T-helper 2 cell treated with Interferon-gamma antibody and Interleukin-4, amounts not matched to agents 100 ng/mL and 5 ng/mL, for 36 hours (primary cell): Measurements from ENCODE around the gene OR1A2. TPM values are rescaled to one million over a fixed set of nuclear protein-coding genes. Genes with fewer than 3 reads are reported as not detected.
"Not testable (repeated sequence)": the region's sequence is repeated elsewhere in the genome, so short reads cannot be mapped to it uniquely, and the experiment has no call there.

Experiments used
- intact Hi-C: fragments of 100-400 bp; cut with micrococcal nuclease; formaldehyde crosslinking; loops from one replicate; pipeline ENCODE4 v1.15.1; 2023
- total RNA-seq: library from RNA; stranded (reverse); gene quantifications from 2 replicates; pipeline ENCODE4 v1.2.3, GENCODE V29; 2022

OR1A2 gene, protein sequence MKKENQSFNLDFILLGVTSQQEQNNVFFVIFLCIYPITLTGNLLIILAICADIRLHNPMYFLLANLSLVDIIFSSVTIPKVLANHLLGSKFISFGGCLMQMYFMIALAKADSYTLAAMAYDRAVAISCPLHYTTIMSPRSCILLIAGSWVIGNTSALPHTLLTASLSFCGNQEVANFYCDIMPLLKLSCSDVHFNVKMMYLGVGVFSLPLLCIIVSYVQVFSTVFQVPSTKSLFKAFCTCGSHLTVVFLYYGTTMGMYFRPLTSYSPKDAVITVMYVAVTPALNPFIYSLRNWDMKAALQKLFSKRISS
- not detected in 2 replicates for total RNA-seq

GRCh38 chr17:3197219-3197618 is at the start of gene OR1A2:
Gene OR1A2 (plus strand): TSS chr17:3197519. CDS start chr17:3197519, 0 bp downstream.
- intact Hi-C loops: no loop called here

DNA sequence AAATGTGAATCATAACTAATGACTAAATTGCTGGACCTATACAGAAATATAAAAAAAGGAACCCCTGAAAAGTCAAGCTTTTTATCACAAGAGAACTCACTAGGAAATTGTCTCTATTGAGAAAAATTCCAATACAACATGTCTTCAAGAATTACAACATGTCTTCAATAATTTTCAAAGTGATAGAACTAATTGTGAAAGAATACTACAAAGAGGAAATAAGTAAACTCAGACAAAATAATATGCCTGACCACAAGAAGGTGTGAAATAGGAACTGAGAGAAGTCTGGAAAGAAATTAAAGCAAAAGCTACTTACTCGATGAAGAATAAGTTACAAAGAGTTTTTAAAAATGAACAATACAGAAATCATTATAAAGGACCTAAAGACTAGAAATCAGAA is 40.1 kb upstream of the OR1A2 start:
- intact Hi-C loops: no loop called here

DNA sequence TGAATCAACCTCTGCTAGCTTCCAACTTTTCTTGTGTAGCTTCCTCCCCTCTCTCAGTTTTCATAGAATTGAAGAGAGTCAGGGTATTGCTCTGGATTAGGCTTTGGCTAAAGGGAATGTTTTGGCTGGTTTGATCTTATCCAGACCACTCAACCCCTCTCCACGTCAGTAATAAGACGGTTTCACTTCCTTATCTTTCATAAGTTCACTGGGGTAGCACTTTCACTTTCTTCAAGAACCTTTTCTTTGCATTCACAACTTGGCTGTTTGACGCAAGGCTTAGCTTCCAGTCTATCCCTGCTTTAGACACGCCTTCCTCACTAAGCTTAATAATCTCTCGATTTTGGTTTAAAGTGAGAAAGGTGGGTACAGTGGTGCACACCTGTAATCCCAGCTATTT is 29.7 kb upstream of the OR1A2 start:
- intact Hi-C loops: no loop called here

DNA sequence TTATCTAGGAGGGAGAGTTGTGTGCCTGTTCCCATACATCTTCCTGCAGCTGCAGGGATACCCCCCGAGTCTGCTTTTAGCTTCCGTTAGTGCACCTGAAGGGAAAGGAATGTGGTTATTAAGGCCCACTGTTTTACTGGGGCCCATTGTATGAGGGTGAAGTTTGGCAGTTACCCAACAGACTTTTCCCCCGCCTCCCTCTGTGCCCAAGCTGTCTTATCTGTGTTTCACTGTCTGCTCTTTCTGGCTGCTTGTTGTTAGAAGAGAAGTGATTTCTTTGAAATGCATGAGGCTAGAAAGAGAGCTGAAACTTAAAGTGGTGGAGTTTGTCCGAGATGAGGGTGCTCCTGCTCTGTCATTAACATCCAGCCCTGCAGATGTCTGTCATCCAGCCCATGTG is 7.4 kb upstream of the OR1A2 start:
- intact Hi-C loops: no loop called here

GRCh38 chr17:3207367-3207766 is 10.0 kb downstream of the OR1A2 start, which contains the start of gene OR1A1:
Gene OR1A1 (plus strand): TSS chr17:3207667. CDS start chr17:3215621, 7,954 bp downstream.
- intact Hi-C loops: no loop called here

GRCh38 chr17:3208484-3208883 is 11.2 kb downstream of the OR1A2 start:
- intact Hi-C loops: no loop called here

- intact Hi-C loops: no loop called here
Measured at GRCh38 chr17:3213001-3213400, 15.7 kb downstream of the OR1A2 start.

GRCh38 chr17:3213587-3213986 is 16.3 kb downstream of the OR1A2 start:
- intact Hi-C loops: no loop called here

DNA sequence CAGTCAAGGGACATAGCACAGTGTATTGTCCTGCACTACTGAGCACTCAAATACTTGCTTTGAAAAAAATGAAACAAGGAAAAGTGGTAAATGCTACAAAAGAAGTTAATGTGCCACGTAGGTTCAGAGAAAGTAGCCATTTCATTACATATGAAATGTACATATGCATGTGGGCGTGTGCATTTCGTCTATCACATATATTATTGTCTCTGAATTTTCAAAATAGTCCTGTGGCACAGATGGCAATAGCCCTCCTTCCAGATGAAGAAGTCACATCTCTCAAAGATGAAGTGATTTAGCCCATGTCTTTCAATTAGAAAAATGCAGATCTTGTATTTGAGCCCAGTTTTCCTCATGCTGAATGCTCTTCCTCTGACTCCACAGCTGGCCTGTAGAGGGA is 22.7 kb downstream of the OR1A2 start:
- intact Hi-C loops: not testable (repeated sequence)

GRCh38 chr17:3221850-3222249 is 24.5 kb downstream of the OR1A2 start:
- intact Hi-C loops: no loop called here

- intact Hi-C loops: no loop called here
Measured at GRCh38 chr17:3222505-3222904, 25.2 kb downstream of the OR1A2 start.

GRCh38 chr17:3224721-3225352 is 27.5 kb downstream of the OR1A2 start:
- intact Hi-C loops: not testable (repeated sequence)

- intact Hi-C loops: not testable (repeated sequence)
Measured at GRCh38 chr17:3232300-3232699, 35.0 kb downstream of the OR1A2 start.

DNA sequence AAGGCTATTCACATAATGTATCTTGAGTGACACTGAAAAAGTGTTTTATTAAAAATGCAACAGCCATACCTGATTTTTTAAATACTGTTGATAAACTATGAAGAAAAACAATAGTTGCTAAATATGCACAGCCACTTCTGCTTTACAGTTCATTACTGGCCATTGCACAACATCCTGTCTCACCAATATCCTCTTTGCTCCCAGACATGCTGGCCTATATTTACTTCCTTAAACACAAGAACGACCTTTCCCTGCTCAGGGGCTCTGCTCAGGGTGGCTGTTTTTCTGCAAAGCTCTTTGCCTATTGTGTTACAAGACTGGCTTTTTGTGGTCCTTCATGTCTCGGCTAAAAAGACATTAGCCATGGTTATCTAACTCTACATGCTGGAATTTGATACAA is 41.4 kb downstream of the OR1A2 start:
- intact Hi-C loops: not testable (repeated sequence)

- intact Hi-C loops: not testable (repeated sequence)
Measured at GRCh38 chr17:3241044-3241443, 43.7 kb downstream of the OR1A2 start.

GRCh38 chr17:3244841-3245240 is 47.5 kb downstream of the OR1A2 start:
- intact Hi-C loops: not testable (repeated sequence)

Other genes with a start within 250 kb of the OR1A2 start
- not detected in 2 replicates for gene OR1D5, start 133.9 kb upstream of the OR1A2 start, total RNA-seq
- gene OR1D2, start 93.1 kb upstream of the OR1A2 start, total RNA-seq: not detected in 2 replicates
- not detected in 2 replicates for gene OR1G1, start 70.0 kb upstream of the OR1A2 start, total RNA-seq
- gene OR1A1, start 10.1 kb downstream of the OR1A2 start, total RNA-seq: 0.07 TPM in 1 of 2 replicates, not detected in the other
- gene OR3A1, start 100.8 kb downstream of the OR1A2 start, total RNA-seq: 0.11 TPM in 1 of 2 replicates, not detected in the other
- gene OR3A2, start 188.8 kb downstream of the OR1A2 start, total RNA-seq: 0.39 and 1.2 TPM in 2 replicates
- gene OR1E1, start 200.9 kb downstream of the OR1A2 start, total RNA-seq: not detected in 2 replicates
- gene OR3A3, start 213.9 kb downstream of the OR1A2 start, total RNA-seq: not detected in 2 replicates
- not detected in 2 replicates for gene OR1E2, start 236.3 kb downstream of the OR1A2 start, total RNA-seq